Neural crest cell (in vitro differentiated cells): Measurements from ENCODE around the gene ZSCAN23. TPM values are rescaled to one million over a fixed set of nuclear protein-coding genes. Genes with fewer than 3 reads are reported as not detected.

Experiments used
- DNase-seq: peaks from one replicate; pipeline ENCODE4 v3.0.0; 2021; ENCODE audit warnings: low read depth, mixed read lengths, low spot score
- H3K27ac Mint-ChIP-seq: one replicate; pipeline ENCODE4 v1.8.0; 2021; ENCODE audit warnings: mild to moderate bottlenecking, mixed read lengths; ENCODE audit not compliant: unreplicated experiment
- H3K27me3 Mint-ChIP-seq: 2 replicates; pipeline ENCODE4 v1.8.0; 2021; ENCODE audit warnings: low read depth, mild to moderate bottlenecking, mixed read lengths
- H3K36me3 Mint-ChIP-seq: 2 replicates; pipeline ENCODE4 v1.8.0; 2021; ENCODE audit warnings: low read depth, mild to moderate bottlenecking, mixed read lengths
- H3K4me1 Mint-ChIP-seq: 2 replicates; pipeline ENCODE4 v1.8.0; 2021; ENCODE audit warnings: mixed read lengths
- H3K4me3 Mint-ChIP-seq: one replicate; pipeline ENCODE4 v1.8.0; 2021; ENCODE audit warnings: mild to moderate bottlenecking, mixed read lengths
- H3K9me3 Mint-ChIP-seq: 2 replicates; pipeline ENCODE4 v1.8.0; 2021; ENCODE audit warnings: mixed read lengths
- long read RNA-seq: library from polyadenylated mRNA; unstranded; transcript quantifications from one replicate; pipeline ENCODE4 v2.0.0, GENCODE V29; 2020
- total RNA-seq: library from RNA; stranded (reverse); gene quantifications from 2 replicates; pipeline ENCODE4 v1.2.1, GENCODE V29; 2021
- TF ChIP-seq, protein P1 (sequence below): fragments of 200-600 bp; sonication (generic); conservative IDR thresholded peaks from 2 replicates; pipeline ENCODE4 v1.5.0; 2021; ENCODE audit warnings: antibody characterized with exemption, mild to moderate bottlenecking

The ZSCAN23 gene
- total RNA-seq = 11.8 and 12.5 TPM in 2 replicates
- long read RNA-seq, partial matches to known transcripts = 0 of 24 reads
- long read RNA-seq, other reads (novel, unspliced or antisense) = 23 of 24 reads

DNA sequence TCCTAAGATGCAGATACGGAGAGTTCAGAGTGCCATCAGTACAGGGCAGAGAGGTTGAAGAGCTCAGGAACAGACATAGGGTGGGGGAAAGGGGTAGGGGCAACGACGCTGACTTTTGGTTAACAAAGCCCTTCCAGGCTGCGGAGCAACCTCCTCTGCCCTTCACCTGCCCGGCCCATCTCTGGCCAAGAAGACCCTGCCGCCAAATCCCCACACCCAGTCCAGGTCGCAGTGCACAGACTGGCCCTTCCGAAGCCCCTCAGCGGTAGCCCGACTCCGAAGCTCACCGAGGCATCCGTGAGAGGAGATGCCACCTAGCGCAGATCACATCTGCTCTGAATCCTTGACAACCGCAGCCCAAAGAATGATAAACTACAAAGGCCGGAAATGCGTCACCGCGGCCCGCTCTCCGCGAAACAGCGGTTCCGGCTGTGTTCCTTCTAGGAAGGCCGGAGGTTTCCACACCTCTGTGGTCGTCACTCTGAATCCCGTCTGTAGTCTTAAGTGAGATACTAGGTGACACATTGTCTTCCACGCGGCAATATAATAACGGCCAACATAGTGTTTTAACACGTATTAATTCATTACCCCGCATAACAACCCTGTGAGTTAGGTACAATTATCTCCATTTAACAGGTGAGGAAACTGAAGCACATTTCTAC is at the start of gene ZSCAN23:
ZSCAN23 (minus strand) TSS at position 380 of the 662 bp plus-strand sequence. CDS start 7,225 bp downstream, outside the sequence.
- Mint-ChIP-seq H3K27ac (peak within 1 kb of the TSS; percentile 100), H3K4me1 (peaks cover 28% of the 10 kb centered on the region), H3K36me3 (no peaks in the 10 kb centered on the region), H3K9me3 (peaks cover 3% of the 10 kb centered on the region), H3K4me3 (peak within 1 kb of the TSS; percentile 100), H3K27me3 (no peaks in the 10 kb centered on the region)
- peak; percentile 70 for DNase-seq
- TF ChIP-seq, protein P1, sequence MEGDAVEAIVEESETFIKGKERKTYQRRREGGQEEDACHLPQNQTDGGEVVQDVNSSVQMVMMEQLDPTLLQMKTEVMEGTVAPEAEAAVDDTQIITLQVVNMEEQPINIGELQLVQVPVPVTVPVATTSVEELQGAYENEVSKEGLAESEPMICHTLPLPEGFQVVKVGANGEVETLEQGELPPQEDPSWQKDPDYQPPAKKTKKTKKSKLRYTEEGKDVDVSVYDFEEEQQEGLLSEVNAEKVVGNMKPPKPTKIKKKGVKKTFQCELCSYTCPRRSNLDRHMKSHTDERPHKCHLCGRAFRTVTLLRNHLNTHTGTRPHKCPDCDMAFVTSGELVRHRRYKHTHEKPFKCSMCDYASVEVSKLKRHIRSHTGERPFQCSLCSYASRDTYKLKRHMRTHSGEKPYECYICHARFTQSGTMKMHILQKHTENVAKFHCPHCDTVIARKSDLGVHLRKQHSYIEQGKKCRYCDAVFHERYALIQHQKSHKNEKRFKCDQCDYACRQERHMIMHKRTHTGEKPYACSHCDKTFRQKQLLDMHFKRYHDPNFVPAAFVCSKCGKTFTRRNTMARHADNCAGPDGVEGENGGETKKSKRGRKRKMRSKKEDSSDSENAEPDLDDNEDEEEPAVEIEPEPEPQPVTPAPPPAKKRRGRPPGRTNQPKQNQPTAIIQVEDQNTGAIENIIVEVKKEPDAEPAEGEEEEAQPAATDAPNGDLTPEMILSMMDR = peak; percentile 13

GRCh38 chr6:28491984-28492317 is 48.7 kb upstream of the ZSCAN23 start:
- no peaks in the 10 kb centered on the region for H3K36me3 Mint-ChIP-seq
- no peak for DNase-seq
- H3K9me3 Mint-ChIP-seq = no peaks in the 10 kb centered on the region
- peaks cover 27% of the 10 kb centered on the region for H3K4me1 Mint-ChIP-seq
- peaks cover 37% of the 10 kb centered on the region for H3K27me3 Mint-ChIP-seq
- peak overlapping the region; percentile 20 for H3K4me3 Mint-ChIP-seq
- H3K27ac Mint-ChIP-seq = no peak overlapping the region
- TF ChIP-seq, protein P1 = no peak

DNA sequence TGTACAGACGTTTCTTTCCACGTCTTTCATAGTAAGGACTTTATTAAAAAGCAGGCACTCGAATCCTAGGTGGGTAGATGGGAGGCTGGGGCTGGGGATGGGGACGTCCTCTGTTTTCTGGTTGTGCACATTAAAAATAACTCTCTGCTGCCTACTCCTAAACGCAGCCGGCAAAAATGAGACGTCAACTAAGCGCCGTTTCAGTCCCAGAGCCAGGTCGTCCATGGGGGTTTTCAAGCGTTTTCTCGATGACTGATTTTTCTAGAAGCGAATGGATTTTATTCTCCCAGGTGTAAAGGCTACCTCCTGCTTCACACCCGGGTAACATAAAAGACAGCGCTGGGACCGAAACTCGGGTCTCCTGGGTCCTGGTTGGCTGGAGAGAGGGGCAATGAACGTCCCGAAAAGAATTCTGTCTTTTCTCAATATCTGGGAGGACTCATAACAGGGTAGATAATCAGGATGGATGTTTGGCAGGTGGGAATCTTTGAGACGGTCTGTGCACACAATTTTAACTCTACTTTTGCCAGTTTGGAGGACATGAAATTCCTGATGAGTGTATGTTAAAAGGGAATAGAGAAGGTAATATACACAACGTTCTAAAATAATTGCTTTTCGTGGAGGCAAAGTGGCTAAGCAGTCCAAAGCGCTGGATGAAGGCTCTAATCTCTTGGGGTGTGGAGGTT is 47.1 kb upstream of the ZSCAN23 start:
- peak overlapping the region; percentile 88 for H3K27ac Mint-ChIP-seq
- H3K4me3 Mint-ChIP-seq = peak overlapping the region; percentile 88
- peaks cover 45% of the 10 kb centered on the region for H3K27me3 Mint-ChIP-seq
- peaks cover 21% of the 10 kb centered on the region for H3K4me1 Mint-ChIP-seq
- DNase-seq = no peak
- H3K36me3 Mint-ChIP-seq = no peaks in the 10 kb centered on the region
- TF ChIP-seq, protein P1 = no peak
- H3K9me3 Mint-ChIP-seq = peaks cover under 1% of the 10 kb centered on the region

DNA sequence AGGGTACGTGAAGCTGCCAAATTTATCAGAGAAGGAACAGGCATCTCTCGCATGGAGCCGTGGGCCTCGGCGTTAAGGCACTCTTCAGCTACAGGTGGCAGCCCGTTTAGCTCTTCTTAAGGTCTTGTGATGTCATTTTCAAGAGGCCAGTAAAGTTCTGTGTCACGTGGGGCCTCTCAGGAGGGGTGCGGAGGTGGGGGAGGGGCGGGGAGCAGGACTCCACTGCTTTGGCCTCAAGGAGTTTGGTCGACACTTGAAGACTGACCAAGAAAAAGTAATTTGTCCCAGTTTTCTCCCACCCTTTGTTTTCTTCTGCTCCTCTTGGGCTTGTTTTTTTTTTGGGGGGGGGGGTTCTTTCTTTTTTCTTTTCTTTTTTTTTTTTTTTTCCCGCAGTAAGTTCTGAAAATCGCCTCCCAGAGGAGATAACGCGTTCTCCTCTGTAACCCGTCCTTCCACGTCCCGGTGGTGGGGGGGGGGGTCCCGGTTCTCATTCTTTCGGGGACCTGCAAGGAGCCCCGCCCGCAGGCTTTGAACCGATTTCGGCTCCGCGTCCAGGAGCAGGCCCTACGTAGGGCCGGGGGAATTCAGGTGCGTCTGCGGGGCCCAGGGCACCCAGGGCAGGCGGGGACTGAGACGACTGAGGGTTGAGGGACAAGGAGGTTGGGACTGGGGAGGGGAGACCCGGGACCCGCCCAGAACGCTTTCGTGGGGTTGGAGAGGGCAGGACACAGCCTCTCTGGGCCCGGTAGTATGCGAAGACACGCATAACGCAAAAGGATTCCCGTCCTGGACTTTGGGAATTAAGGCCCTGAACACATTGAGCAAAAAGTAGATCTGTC is 46.3 kb upstream of the ZSCAN23 start:
- TF ChIP-seq, protein P1 = no peak
- Mint-ChIP-seq H3K27ac (peak overlapping the region; percentile 88), H3K4me3 (peak overlapping the region; percentile 88), H3K4me1 (peaks cover 21% of the 10 kb centered on the region), H3K27me3 (peaks cover 45% of the 10 kb centered on the region), H3K36me3 (no peaks in the 10 kb centered on the region), H3K9me3 (peaks cover 3% of the 10 kb centered on the region)
- DNase-seq = peak; percentile 45

GRCh38 chr6:28488916-28489365 is 45.6 kb upstream of the ZSCAN23 start:
- peak overlapping the region; percentile 88 for H3K4me3 Mint-ChIP-seq
- peaks cover 21% of the 10 kb centered on the region for H3K4me1 Mint-ChIP-seq
- no peaks in the 10 kb centered on the region for H3K36me3 Mint-ChIP-seq
- peaks cover 3% of the 10 kb centered on the region for H3K9me3 Mint-ChIP-seq
- peak; percentile 47 for DNase-seq
- H3K27me3 Mint-ChIP-seq = peaks cover 45% of the 10 kb centered on the region
- H3K27ac Mint-ChIP-seq = peak overlapping the region; percentile 79
- TF ChIP-seq, protein P1 = no peak
